Stimulated activated CD4-positive, alpha-beta T cell treated with anti-CD3 and anti-CD28 coated beads, Interleukin-2, amount 100 ng/mL, for 24 hours (primary cell): ENCODE data around the gene ISLR.

Experiments used
- DNase-seq, 2 donors: peaks; one replicate each; pipeline ENCODE4 v3.0.0-alpha.2; 2020

ISLR gene

GRCh38 chr15:74172701-74173379 lies 670 bp upstream of the ISLR start:
- DNase-seq, result no peak

- no peak for DNase-seq
Observed at GRCh38 chr15:74174219-74174957, 878 bp downstream of the ISLR start.

GRCh38 chr15:74174958-74175253 lies 1.4 kb downstream of the ISLR start:
- no peak for DNase-seq

GRCh38 chr15:74175271-74176191 lies 2.0 kb downstream of the ISLR start:
- no peak for DNase-seq

GRCh38 chr15:74176262-74177214 lies 3.0 kb downstream of the ISLR start:
- DNase-seq, result no peak

- DNase-seq, result no peak
Observed at GRCh38 chr15:74178326-74179100, 5.0 kb downstream of the ISLR start.

GRCh38 chr15:74179101-74179841 lies 5.8 kb downstream of the ISLR start:
- DNase-seq, result no peak

- no peak for DNase-seq
Observed at GRCh38 chr15:74179983-74180880, 6.7 kb downstream of the ISLR start.

GRCh38 chr15:74180881-74181602 lies 7.5 kb downstream of the ISLR start:
- DNase-seq, result no peak

- no peak for DNase-seq
Observed at GRCh38 chr15:74182131-74182530, 8.6 kb downstream of the ISLR start.

GRCh38 chr15:74184582-74185091 lies 11.1 kb downstream of the ISLR start:
- DNase-seq, result no peak

- no peak for DNase-seq
Observed at GRCh38 chr15:74185710-74186348, 12.3 kb downstream of the ISLR start.

GRCh38 chr15:74188216-74188615 lies 14.7 kb downstream of the ISLR start:
- no peak for DNase-seq

GRCh38 chr15:74191798-74192197 lies 18.3 kb downstream of the ISLR start:
- no peak for DNase-seq

GRCh38 chr15:74192751-74193150 lies 19.2 kb downstream of the ISLR start:
- DNase-seq, result no peak

GRCh38 chr15:74193299-74193718 lies 19.8 kb downstream of the ISLR start:
- no peak for DNase-seq

GRCh38 chr15:74193905-74194304 lies 20.4 kb downstream of the ISLR start:
- no peak for DNase-seq
